Mononuclear cell (primary cell): Measurements from ENCODE around the gene INO80. TPM values are rescaled to one million over a fixed set of nuclear protein-coding genes. Genes with fewer than 3 reads are reported as not detected.
A peak's percentile ranks its signal among the peaks of the same experiment; 100 is the strongest.
"Not testable (repeated sequence)": the region's sequence is repeated elsewhere in the genome, so short reads cannot be mapped to it uniquely, and the experiment has no call there.

Experiments
- H3K27me3 ChIP-seq: 2 replicates; pipeline ENCODE4 v1.6.0; 2011; ENCODE audit warnings: low read length, control low read depth; ENCODE audit not compliant: insufficient read depth
- H3K4me1 ChIP-seq: 2 replicates; pipeline ENCODE4 v1.5.1; 2011; ENCODE audit warnings: mild to moderate bottlenecking, low read length, control low read depth; ENCODE audit not compliant: insufficient read depth
- H3K4me3 ChIP-seq: 2 replicates; pipeline ENCODE4 v1.5.1; 2011; ENCODE audit warnings: mild to moderate bottlenecking, low read length, moderate library complexity
- H3K9me3 ChIP-seq: 2 replicates; pipeline ENCODE4 v1.5.1; 2011; ENCODE audit warnings: low read depth, mild to moderate bottlenecking, control low read depth, low read length
- total RNA-seq: library from RNA; depleted of rRNA; stranded (reverse); fragments of >200 nt; gene quantifications from one replicate; pipeline ENCODE4 v1.2.3, GENCODE V29; 2012

INO80 gene
- total RNA-seq, 1 donor = 27.3 TPM

DNA sequence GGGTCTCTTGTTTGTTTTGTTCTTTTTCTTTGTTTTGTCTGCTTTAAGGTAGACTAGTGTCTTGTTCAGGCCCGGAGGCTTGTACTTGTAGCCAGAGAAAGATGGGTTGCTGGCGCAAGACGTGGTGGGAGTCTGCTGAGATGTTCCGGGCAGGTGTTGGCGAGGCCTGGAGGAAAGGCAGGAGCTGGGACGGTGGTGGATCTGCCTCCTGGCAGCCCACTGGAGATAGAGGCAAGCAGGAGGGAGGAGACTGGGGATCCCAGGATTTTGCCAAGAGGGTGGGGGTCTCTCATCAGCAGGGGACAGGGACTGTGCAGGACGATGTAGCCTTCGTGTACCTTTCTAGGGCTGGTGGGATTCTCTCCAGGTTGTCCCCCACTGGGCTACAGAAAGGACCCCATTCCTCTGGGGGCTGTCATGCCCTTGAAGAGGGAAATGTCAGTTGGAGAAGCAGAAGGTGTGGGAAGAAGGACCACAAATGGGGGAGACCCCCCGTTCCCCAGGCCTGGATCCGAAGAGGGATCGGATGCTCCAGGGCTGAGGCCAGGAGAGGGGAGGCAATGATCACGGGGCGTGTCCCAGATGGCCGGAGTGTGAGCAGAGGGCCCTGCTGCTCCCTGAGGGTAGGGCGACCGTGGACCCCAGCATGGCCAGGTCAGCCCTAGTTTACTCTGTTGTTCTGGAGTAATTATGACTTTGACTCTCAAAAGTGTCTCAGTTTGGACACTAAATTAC is 155.8 kb downstream of the INO80 start:
- Histone ChIP-seq H3K4me3 (no peak overlapping the region), H3K4me1 (no peaks in the 10 kb centered on the region), H3K9me3 (no peaks in the 10 kb centered on the region), H3K27me3 (no peaks in the 10 kb centered on the region)

DNA sequence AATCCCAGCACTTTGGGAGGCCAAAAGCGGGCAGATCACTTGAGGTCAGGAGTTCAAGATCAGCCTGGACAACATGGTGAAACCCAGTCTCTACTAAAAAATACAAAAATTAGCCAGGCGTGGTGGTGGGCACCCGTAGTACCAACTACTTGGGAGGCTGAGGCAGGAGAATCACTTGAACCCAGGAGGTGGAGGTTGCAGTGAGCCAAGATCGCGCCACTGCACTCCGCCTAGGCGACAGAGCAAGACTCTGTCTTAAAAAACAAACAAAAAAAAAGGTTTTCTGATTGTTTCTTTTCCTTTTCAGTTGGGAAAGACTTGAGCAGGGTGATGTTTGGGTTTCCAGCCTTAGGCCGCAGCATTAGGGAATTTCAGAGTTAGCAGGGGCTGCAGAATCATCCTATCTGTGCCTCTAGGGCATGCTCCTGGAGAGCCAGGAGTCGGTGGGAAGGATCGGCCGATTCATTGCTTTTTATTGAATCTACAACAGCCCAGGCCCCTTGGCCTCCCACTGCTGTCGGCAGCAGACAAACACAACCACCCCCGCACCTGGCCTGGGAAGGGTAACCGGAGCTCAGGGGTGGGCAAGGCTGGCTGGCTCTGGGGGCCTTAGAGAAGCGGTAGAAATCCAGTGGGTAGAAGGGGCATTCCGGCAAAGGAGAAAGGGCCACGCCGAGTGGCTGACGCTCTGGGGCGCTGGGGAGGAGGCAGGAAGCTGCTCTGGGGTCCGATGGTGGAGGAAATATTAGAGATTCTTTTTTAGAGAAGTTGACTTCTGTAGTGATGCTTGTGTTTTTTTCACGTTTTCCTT is 156.5 kb downstream of the INO80 start:
- no peaks in the 10 kb centered on the region for H3K9me3 ChIP-seq

DNA sequence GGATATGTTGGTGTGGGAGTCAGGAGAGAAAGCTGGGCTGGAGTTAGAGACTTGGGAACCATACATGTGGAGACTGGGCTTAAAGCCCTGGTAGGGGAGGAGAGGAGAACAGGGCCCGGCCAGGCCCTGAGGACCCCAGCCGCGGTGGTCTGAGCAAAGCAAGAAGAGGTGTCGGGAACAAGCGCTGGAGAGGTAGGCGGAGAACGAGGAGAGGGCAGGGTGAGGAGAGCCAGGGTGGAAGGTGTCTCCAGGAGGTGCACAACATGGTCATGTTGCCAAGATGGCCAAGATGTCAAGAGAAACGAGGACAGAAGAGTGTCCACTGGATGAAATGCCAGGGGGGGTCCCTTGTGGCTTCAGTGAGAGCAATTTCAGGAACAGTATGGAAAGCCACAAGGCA is 157.4 kb downstream of the INO80 start:
- Histone ChIP-seq H3K4me1 (peaks cover 5% of the 10 kb centered on the region), H3K9me3 (no peaks in the 10 kb centered on the region), H3K4me3 (no peak overlapping the region), H3K27me3 (no peaks in the 10 kb centered on the region)

More for the DNA sequence above, 156.5 kb downstream of the INO80 start:
- Histone ChIP-seq H3K4me1 (no peaks in the 10 kb centered on the region), H3K4me3 (no peak overlapping the region), H3K27me3 (no peaks in the 10 kb centered on the region)

DNA sequence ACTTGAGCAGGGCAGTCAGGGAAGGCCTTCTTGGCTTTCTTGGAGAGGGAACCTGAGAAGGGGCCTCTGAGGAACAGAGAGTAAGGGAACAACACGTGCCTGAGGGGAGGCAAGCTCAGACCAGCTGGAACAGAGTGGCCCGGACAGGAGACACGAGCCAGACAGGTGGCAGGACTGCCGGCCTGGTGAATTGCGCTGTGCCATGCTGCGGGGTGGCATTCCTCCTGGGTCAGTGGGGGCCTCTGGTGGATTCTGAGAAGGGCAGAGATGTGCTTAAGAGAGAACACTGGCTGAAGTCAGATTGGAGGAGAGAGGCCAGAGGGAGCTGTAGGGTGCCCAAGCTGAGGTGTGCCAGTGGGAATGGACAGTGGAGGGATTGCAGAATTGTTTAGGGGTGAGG is 157.9 kb downstream of the INO80 start:
- no peaks in the 10 kb centered on the region for H3K9me3 ChIP-seq

DNA sequence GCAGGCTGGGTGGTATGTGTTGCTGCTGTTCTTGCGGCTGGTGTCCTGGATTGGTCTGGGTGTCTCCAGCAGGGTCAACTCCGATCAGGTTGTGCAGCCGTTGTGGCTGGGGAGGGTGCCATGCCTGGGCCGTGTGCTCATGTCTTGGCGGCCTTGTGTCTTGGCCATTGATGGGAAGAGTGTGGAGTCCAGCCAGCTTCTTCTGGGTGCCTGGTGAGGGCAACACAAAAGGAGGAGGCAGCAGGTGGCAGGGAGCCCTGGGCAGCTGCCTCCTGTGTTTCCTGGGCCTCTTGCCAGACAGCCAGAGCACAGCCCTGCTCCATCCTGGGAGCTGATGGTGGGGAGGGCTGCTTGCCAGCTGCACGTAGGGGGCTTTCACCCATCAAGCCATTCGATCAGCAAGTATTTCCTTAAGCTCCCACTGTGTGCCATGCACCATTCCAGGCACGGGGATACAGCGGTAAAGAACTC is 158.5 kb downstream of the INO80 start:
- H3K27me3 ChIP-seq = no peaks in the 10 kb centered on the region
- H3K4me1 ChIP-seq = peaks cover 10% of the 10 kb centered on the region
- no peaks in the 10 kb centered on the region for H3K9me3 ChIP-seq
- H3K4me3 ChIP-seq = no peak overlapping the region

More for the DNA sequence above, 157.9 kb downstream of the INO80 start:
- Histone ChIP-seq H3K27me3 (no peaks in the 10 kb centered on the region), H3K4me3 (no peak overlapping the region), H3K4me1 (peaks cover 8% of the 10 kb centered on the region)

DNA sequence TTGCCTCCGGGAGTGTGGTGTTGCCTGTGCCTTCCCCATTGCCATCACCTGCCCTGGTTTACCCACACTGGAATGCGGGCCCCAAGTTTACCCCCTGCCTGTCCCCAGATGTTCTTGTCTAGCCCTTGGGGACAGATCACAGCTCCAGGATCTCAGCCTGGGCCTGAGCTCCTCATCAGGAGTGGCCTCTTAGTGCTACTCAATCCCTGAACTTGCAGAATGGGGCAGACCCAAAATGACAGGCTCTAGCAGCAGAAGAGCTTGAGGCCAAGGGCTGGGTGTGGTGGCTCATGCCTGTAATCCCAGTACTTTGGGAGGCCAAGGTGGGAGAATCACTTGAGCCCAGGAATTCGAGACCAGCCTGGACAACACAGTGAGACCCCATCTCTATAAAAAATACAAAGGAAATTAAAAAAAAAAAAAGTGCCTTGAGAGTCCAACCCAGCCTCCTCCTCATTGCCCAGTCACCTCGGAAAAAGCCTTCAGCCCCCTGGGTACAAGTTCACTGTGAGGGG is 159.0 kb downstream of the INO80 start:
- Histone ChIP-seq H3K4me3 (no peak overlapping the region), H3K9me3 (no peaks in the 10 kb centered on the region), H3K27me3 (no peaks in the 10 kb centered on the region), H3K4me1 (peaks cover 13% of the 10 kb centered on the region)

DNA sequence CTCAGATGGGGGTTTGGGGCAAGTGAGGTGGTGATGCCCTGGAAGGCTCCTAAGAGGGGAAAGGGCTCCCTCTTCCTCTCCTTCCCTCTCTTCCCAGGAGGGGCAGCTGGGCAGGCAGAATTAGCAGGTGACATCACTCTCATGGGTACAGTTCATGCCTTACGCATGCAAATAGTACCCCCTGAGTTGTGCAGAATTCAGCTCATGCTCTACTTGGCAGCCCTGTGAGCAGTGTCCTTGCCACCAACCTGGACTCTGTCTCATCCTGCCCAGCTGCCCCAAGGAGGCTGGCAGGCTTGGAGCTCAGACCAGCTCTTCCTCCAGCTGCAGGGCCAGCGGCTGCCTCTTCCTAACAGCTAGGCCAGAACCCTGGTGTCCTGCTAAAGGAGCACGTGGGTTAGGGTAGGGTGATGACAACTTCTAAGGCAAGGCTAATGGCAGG is 159.5 kb downstream of the INO80 start:
- Histone ChIP-seq H3K27me3 (no peaks in the 10 kb centered on the region), H3K4me1 (peaks cover 13% of the 10 kb centered on the region), H3K9me3 (no peaks in the 10 kb centered on the region), H3K4me3 (no peak overlapping the region)

DNA sequence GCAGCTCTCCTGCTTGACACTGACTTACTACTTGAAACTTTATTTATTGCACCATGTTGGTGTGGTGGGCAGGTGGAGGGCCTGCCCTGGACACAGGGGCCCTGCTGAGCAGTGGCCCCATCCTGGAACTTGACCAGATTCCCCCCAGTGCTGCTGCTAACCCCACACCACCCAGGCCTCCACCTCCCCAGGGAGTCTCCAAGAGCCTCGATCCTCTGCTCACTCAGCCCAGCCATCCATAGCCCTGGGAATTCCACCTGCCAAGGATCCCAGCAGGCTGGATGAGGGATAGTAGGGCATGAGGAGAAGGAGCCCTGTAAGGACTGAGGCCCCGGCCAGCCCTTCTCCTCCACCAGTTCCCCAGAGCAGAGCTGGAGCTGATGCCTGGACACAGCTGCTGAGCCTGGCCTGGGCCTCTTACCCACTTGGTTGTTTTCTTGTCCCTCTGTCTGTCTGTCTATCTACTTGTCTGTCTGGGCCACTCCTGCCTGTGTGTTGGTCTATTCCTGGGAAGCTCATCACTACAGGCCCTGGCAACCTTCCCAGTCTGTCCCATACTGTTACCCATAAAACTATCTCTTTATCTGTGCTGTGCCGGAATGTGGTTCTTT is 160.0 kb downstream of the INO80 start:
- no peaks in the 10 kb centered on the region for H3K27me3 ChIP-seq
- no peak overlapping the region for H3K4me3 ChIP-seq
- H3K4me1 ChIP-seq = peaks cover 13% of the 10 kb centered on the region
- H3K9me3 ChIP-seq = no peaks in the 10 kb centered on the region

DNA sequence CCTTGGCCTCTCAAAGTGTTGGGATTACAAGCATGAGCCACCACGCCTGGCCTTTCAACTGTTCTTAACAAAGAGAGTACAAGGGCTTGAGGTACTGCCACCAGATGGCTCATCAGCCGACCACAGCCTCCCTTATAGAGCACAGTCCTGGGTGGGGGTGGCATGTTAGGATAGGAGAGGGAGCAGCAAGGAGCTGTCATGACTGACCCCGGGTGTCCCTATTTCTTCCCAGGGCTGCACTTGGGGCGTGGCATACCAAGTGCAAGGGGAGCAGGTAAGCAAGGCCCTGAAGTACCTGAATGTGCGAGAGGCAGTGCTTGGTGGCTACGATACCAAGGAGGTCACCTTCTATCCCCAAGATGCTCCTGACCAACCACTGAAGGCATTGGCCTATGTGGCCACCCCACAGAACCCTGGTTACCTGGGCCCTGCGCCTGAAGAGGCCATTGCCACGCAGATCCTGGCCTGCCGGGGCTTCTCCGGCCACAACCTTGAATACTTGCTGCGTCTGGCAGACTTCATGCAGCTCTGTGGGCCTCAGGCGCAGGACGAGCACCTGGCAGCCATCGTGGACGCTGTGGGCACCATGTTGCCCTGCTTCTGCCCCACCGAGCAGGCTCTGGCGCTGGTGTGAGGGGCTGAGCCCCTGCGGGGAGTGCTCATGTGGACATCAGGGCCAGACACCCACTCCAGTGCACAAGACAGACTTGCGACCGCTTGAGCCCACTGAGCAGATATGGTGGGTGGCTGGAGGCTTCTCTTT is 160.8 kb downstream of the INO80 start:
- Histone ChIP-seq H3K27me3 (no peaks in the 10 kb centered on the region), H3K9me3 (no peaks in the 10 kb centered on the region), H3K4me1 (peaks cover 13% of the 10 kb centered on the region), H3K4me3 (no peak overlapping the region)

DNA sequence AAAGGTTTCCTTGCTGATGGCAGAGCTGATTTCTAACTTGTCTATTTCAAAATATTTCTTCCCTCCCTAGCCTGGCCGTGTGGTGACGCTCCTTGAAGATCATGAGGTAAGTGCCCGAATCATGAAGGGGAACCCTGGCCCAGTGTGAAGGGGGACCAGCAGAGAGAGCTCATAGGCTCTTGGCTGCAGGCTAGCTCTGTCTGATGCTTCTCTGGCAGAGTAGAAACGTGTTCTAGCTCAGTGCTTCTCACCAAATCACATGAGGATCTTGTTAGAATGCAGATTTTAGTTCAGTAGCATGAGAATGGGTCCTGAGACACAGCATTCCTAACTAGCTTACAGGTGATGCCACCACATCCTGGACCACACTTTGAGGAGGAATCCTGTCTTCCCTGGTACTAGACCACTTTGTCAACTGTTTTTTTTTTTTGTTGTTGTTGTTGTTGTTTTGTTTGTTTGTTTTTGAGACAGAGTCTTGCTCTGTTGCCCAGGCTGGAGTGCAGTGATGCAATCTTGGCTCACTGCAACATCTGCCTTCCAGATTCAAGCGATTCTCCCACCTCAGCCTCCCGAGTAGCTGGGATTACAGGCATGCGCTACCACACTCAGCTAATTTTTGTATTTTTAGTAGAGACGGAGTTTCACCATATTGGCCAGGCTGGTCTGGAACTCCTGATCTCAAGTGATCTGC is 161.8 kb downstream of the INO80 start:
- H3K27me3 ChIP-seq, H3K4me3 ChIP-seq, H3K9me3 ChIP-seq: not testable (repeated sequence)
- H3K4me1 ChIP-seq = peaks cover 13% of the 10 kb centered on the region

DNA sequence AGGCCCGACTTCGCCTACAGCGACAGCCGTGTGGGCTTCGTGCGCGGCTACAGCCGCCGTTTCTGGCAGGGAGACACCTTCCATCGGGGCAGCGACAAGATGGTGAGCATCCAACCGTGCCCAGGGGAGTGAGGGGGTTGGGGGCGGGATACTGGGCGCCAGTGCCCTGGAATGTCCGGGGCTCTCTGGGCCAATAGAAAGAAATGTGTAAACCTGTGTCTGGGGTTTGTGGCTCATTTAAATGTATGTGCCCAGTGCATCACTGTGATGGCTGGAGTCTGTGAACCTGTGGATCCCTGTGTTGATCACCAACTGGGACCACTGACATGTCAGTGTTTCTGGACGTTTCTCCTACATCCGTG is 162.4 kb downstream of the INO80 start:
- Histone ChIP-seq H3K9me3 (no peaks in the 10 kb centered on the region), H3K4me3 (peak overlapping the region; percentile 53)

DNA sequence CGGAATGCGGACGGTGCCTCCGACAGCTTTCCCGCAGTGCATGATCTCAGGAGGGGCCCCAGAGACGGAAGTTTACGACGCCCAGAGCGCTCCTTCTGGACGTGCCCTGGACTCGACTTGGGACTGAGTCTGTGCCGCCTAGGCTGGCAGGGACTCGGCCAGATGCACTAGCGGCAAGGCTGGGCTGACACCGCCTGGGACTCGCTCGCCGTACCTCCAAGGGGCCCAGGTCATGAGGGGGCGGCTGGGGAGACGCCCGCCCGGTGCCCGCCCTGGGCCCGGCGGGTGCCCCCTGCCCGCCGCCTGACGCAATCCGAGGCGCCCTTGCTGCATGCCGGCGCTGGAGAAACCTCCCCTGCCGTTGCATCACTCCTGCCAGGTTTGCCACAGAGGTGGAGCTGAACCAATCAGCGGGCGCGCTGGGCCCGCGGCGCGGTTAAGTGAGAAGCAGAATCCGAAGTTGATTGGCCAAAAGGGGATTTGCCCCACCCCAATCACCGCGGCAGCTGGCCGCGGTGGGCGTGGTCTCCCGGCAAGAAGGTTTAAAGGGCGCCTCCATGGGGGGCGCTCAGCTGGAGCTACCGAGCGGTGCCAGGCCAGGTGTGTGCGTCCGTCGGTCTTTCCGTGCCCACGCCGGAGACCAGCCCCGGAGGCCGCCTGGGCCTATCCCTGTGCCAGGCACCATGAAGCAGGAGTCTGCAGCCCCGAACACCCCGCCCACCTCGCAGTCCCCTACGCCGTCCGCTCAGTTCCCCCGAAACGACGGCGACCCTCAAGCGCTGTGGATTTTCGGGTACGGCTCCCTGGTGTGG is 163.0 kb downstream of the INO80 start, which contains the start of gene CHAC1:
CHAC1 (plus strand) TSS at position 571 of the 812 bp plus-strand sequence; CDS start at position 684, 113 bp downstream.
- Histone ChIP-seq H3K9me3 (no peaks in the 10 kb centered on the region), H3K27me3 (no peaks in the 10 kb centered on the region), H3K4me3 (peak within 1 kb of the TSS; percentile 53), H3K4me1 (peaks cover 13% of the 10 kb centered on the region)

More for the DNA sequence above, 162.4 kb downstream of the INO80 start:
- Histone ChIP-seq H3K4me1 (peaks cover 13% of the 10 kb centered on the region), H3K27me3 (no peaks in the 10 kb centered on the region)

DNA sequence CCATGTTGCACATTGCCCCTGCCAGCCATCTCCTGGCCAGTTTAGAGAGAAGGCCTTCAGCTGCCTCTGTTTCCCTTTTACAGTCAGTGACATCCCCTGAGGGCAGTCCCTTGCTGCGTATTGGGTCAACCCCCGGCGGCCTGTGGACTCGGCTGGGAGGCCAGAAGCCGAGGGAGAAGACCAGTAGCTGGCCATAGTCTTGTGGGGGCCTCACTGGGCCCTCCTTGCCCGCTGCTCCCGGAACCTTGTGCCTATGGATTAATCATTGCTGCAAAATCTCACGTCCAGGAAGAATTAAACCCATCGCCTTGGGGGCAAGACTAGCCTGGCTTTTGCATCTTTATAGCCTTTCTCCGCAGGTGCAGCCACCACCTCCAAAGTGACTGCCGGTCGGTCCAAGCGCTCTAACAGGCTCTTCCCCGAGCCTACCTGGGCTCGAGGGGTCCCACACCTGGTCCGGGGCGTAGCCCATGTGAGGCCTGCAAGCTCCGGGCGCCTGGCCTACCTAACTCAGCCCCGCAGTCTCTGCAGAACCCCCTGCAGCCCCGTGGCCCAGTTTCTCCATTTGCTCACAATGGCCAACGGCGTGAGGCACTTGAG is 163.7 kb downstream of the INO80 start:
- Histone ChIP-seq H3K27me3 (no peaks in the 10 kb centered on the region), H3K9me3 (no peaks in the 10 kb centered on the region), H3K4me3 (peak overlapping the region; percentile 53), H3K4me1 (peaks cover 13% of the 10 kb centered on the region)
